Fibroblast of villous mesenchyme (primary cell): ENCODE results near the gene ABLIM2. TPM values are rescaled to one million over a fixed set of nuclear protein-coding genes. Genes with fewer than 3 reads are reported as not detected.

Source experiments
- DNase-seq: peaks from one replicate; pipeline ENCODE4 v3.0.0-alpha.2; 2010; ENCODE audit warnings: low read depth
- H3K4me3 ChIP-seq: 2 replicates; pipeline ENCODE4 v1.5.1; 2011; ENCODE audit warnings: low read depth, mild to moderate bottlenecking, low read length
- CTCF ChIP-seq: IDR thresholded peaks from 2 replicates; pipeline ENCODE4 v1.5.1; 2012; ENCODE audit warnings: low read depth, mild to moderate bottlenecking, low read length; ENCODE audit not compliant: insufficient read depth
- total RNA-seq: library from RNA; depleted of rRNA; stranded (reverse); fragments of >200 nt; gene quantifications from 2 replicates; pipeline ENCODE4 v1.2.3, GENCODE V29; 2012

ABLIM2 gene
- total RNA-seq, 1 donor = under 0.01 TPM

GRCh38 chr4:8152865-8153257, 5.8 kb downstream of the ABLIM2 start:
- no peak for DNase-seq
- TF ChIP-seq CTCF = no peak
- no peak overlapping the region for H3K4me3 ChIP-seq

GRCh38 chr4:8152090-8152864, 6.3 kb downstream of the ABLIM2 start:
- no peak overlapping the region for H3K4me3 ChIP-seq
- DNase-seq = no peak
- no peak for TF ChIP-seq CTCF

- no peak for DNase-seq
- TF ChIP-seq CTCF = no peak
- no peak overlapping the region for H3K4me3 ChIP-seq
Measured at GRCh38 chr4:8151165-8151650, 7.4 kb downstream of the ABLIM2 start.

GRCh38 chr4:8150152-8151090, 8.2 kb downstream of the ABLIM2 start:
- DNase-seq = no peak

GRCh38 chr4:8149664-8150063, 8.9 kb downstream of the ABLIM2 start:
- no peak overlapping the region for H3K4me3 ChIP-seq
- no peak for DNase-seq
- TF ChIP-seq CTCF = no peak

More at GRCh38 chr4:8150152-8151090, 8.2 kb downstream of the ABLIM2 start:
- H3K4me3 ChIP-seq = no peak overlapping the region
- no peak for TF ChIP-seq CTCF

- no peak overlapping the region for H3K4me3 ChIP-seq
- DNase-seq = no peak
- no peak for TF ChIP-seq CTCF
Measured at GRCh38 chr4:8148785-8149435, 9.7 kb downstream of the ABLIM2 start.
